Testis (tissue), 3 donors: ENCODE data around the gene UBE2D4. TPM values are rescaled to one million over a fixed set of nuclear protein-coding genes. Genes with fewer than 3 reads are reported as not detected.
"Not testable (repeated sequence)": the region's sequence is repeated elsewhere in the genome, so short reads cannot be mapped to it uniquely, and the experiment has no call there.

Experiments
- DNase-seq: peaks from one replicate; pipeline ENCODE4 v3.0.0-alpha.2; 2019
- H3K27ac ChIP-seq, 2 donors: fragments of 200-600 bp; sonication (generic); one replicate each; pipeline ENCODE4 v1.5.1; 2019
- H3K27me3 ChIP-seq: fragments of 200-600 bp; sonication (generic); one replicate; pipeline ENCODE4 v1.5.1; 2019
- H3K36me3 ChIP-seq: fragments of 200-600 bp; sonication (generic); one replicate; pipeline ENCODE4 v1.5.1; 2017; ENCODE audit warnings: low read depth; ENCODE audit errors: missing control alignments
- H3K4me1 ChIP-seq: fragments of 200-600 bp; sonication (generic); one replicate; pipeline ENCODE4 v1.5.1; 2019
- H3K4me3 ChIP-seq, 2 donors: fragments of 200-600 bp; sonication (generic); one replicate each; pipeline ENCODE4 v1.5.1; 2017 to 2019
- H3K9me3 ChIP-seq: fragments of 200-600 bp; sonication (generic); one replicate; pipeline ENCODE4 v1.5.1; 2017
- WGBS, 2 donors: methylation state at CpG; one replicate each; pipeline ENCODE4 v1.1.5; 2018; 5-methylcytosine and 5-hydroxymethylcytosine counted together
- intact Hi-C: fragments of 100-400 bp; cut with DNase I; formaldehyde crosslinking; loops from one replicate; pipeline ENCODE4 v1.15.1; 2023; ENCODE audit warnings: low total_unique reads
- polyA plus RNA-seq: library from polyadenylated mRNA; stranded (reverse); fragments of 350-450 nt; fragmentation: Illumina TruSeq; extraction: RNeasy Lipid Tissue Mini Kit (QIAGEN cat#74804); gene quantifications from one replicate; pipeline ENCODE4 v1.2.3, GENCODE V29; 2014; ENCODE audit warnings: low read depth, low replicate concordance; ENCODE audit not compliant: insufficient read depth
- total RNA-seq, 2 donors: library from RNA; depleted of rRNA; stranded (reverse); fragments of >200 nt; gene quantifications; one replicate each; pipeline ENCODE4 v1.2.3, GENCODE V29; 2016

The UBE2D4 gene
- total and polyA plus RNA-seq, 3 donors from 2014 or later, result 15.8 to 18.6 (median 18.3) TPM

- intact Hi-C loops, H3K4me3 ChIP-seq, H3K9me3 ChIP-seq, H3K36me3 ChIP-seq, DNase-seq, H3K4me1 ChIP-seq, H3K27me3 ChIP-seq, H3K27ac ChIP-seq: not testable (repeated sequence)
- 88 to 93% methylated on average over 7 of the region's 7 CpGs for WGBS, 2 donors
These were observed 66.7 kb downstream of the UBE2D4 start for GRCh38 chr7:43992896-43993295.

- H3K9me3 ChIP-seq, intact Hi-C loops, H3K36me3 ChIP-seq, H3K4me1 ChIP-seq, H3K27ac ChIP-seq, DNase-seq, H3K4me3 ChIP-seq, H3K27me3 ChIP-seq: not testable (repeated sequence)
- WGBS, 2 donors, result 94% methylated on average over 5 of the region's 6 CpGs; no CpG with 5 or more reads in 1 of the 2 donors
These were observed 68.4 kb downstream of the UBE2D4 start for GRCh38 chr7:43994681-43995080.

GRCh38 chr7:43997532-43997931 lies 71.3 kb downstream of the UBE2D4 start, which contains the start of gene SPDYE1:
Gene SPDYE1 (plus strand): TSS chr7:43997897. CDS start chr7:43999950, 2,053 bp downstream.
- H3K36me3 ChIP-seq, H3K4me1 ChIP-seq, intact Hi-C loops, H3K27ac ChIP-seq, DNase-seq, H3K4me3 ChIP-seq, H3K9me3 ChIP-seq, H3K27me3 ChIP-seq: not testable (repeated sequence)
- WGBS, 2 donors, result 100% methylated on average over 3 of the region's 3 CpGs; no CpG with 5 or more reads in 1 of the 2 donors

Other genes starting within 250 kb of the UBE2D4 start
- 10 to 100 TPM; 75.7 to 80.5 TPM for gene COA1, start 196.9 kb upstream of the UBE2D4 start, total RNA-seq
- 36.4 TPM for gene COA1, start 196.9 kb upstream of the UBE2D4 start, polyA plus RNA-seq
- 10 to 100 TPM; 16.8 to 20.2 TPM for gene BLVRA, start 167.8 kb upstream of the UBE2D4 start, total RNA-seq
- gene BLVRA, start 167.8 kb upstream of the UBE2D4 start, polyA plus RNA-seq, result 33.7 TPM
- gene MRPS24, start 56.9 kb upstream of the UBE2D4 start, total RNA-seq, result 10 to 100 TPM; 71.1 to 80.8 TPM
- 115 TPM for gene MRPS24, start 56.9 kb upstream of the UBE2D4 start, polyA plus RNA-seq
- 10 to 100 TPM; 24.9 to 33.0 TPM for gene URGCP, start 19.8 kb upstream of the UBE2D4 start, total RNA-seq
- 20.1 TPM for gene URGCP, start 19.8 kb upstream of the UBE2D4 start, polyA plus RNA-seq
- gene SPDYE1, start 71.5 kb downstream of the UBE2D4 start, total RNA-seq, result 1 to 10 TPM; 2.7 to 7.3 TPM
- 8.3 TPM for gene SPDYE1, start 71.5 kb downstream of the UBE2D4 start, polyA plus RNA-seq
- 10 to 100 TPM; 61.4 to 72.7 TPM for gene DBNL, start 118.3 kb downstream of the UBE2D4 start, total RNA-seq
- 50.0 TPM for gene DBNL, start 118.3 kb downstream of the UBE2D4 start, polyA plus RNA-seq
- gene PGAM2, start 139.1 kb downstream of the UBE2D4 start, total RNA-seq, result 100 to 1,000 TPM in 1 of 2 donors, 10 to 100 TPM in 1; 85.1 to 139 TPM
- 298 TPM for gene PGAM2, start 139.1 kb downstream of the UBE2D4 start, polyA plus RNA-seq
- gene POLM, start 156.1 kb downstream of the UBE2D4 start, total RNA-seq, result 10 to 100 TPM; 43.4 to 63.7 TPM
- gene POLM, start 156.1 kb downstream of the UBE2D4 start, polyA plus RNA-seq, result 11.7 TPM
- gene AEBP1, start 177.9 kb downstream of the UBE2D4 start, total RNA-seq, result 100 to 1,000 TPM in 1 of 2 donors, 10 to 100 TPM in 1; 74.5 to 102 TPM
- 168 TPM for gene AEBP1, start 177.9 kb downstream of the UBE2D4 start, polyA plus RNA-seq
- 10 to 100 TPM; 59.4 to 61.9 TPM for gene POLD2, start 197.1 kb downstream of the UBE2D4 start, total RNA-seq
- 117 TPM for gene POLD2, start 197.1 kb downstream of the UBE2D4 start, polyA plus RNA-seq
- 1 to 10 TPM; 1.5 to 1.7 TPM for gene MYL7, start 214.9 kb downstream of the UBE2D4 start, total RNA-seq
- gene MYL7, start 214.9 kb downstream of the UBE2D4 start, polyA plus RNA-seq, result not detected